Fibroblast of the aortic adventitia (primary cell): Measurements from ENCODE around the gene MLC1. TPM values are rescaled to one million over a fixed set of nuclear protein-coding genes. Genes with fewer than 3 reads are reported as not detected.

Experiments used
- DNase-seq: peaks from one replicate; pipeline ENCODE4 v3.0.0-alpha.2; 2010; ENCODE audit warnings: low read depth
- H3K4me3 ChIP-seq: 2 replicates; pipeline ENCODE4 v1.5.1; 2011; ENCODE audit warnings: low read depth, mild to moderate bottlenecking, control low read depth, low read length, moderate library complexity
- CTCF ChIP-seq: IDR thresholded peaks from 2 replicates; pipeline ENCODE4 v1.5.1; 2011; ENCODE audit warnings: mild to moderate bottlenecking, low read length, control low read depth, inconsistent platforms; ENCODE audit not compliant: insufficient read depth
- total RNA-seq: library from RNA; depleted of rRNA; stranded (reverse); fragments of >200 nt; gene quantifications from 2 replicates; pipeline ENCODE4 v1.2.3, GENCODE V29; 2012; ENCODE audit warnings: low replicate concordance

The MLC1 gene
- total RNA-seq, result 0.09 TPM in 1 of 2 replicates, not detected in the other

GRCh38 chr22:50085211-50085972 lies at the start of gene MLC1:
Gene MLC1 (minus strand): TSS chr22:50085426. CDS start chr22:50084902, 524 bp downstream.
- H3K4me3 ChIP-seq, result no peak within 1 kb of the TSS
- no peak for TF ChIP-seq CTCF
- peak; percentile 28 for DNase-seq

DNA sequence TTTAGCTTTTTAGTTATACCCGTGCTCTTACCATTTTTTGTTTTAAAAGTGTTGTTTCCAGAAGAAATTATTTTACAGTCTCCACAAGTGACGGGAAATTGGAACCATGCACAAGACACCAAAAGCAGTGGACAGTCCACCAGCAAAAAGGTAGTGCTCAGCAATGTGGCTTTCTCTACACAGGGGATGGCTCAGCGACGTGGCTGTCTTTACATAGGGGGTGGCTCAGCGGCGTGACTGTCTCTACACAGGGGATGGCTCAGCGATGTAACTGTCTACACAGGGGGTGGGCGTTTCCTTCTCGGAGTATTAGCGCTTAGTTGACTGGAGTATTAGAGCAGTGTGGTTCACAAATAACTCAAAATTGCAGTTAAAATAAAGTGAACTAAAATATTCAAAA lies 49.3 kb upstream of the MLC1 start:
- H3K4me3 ChIP-seq, result no peak overlapping the region
- no peak for DNase-seq
- TF ChIP-seq CTCF, result no peak

DNA sequence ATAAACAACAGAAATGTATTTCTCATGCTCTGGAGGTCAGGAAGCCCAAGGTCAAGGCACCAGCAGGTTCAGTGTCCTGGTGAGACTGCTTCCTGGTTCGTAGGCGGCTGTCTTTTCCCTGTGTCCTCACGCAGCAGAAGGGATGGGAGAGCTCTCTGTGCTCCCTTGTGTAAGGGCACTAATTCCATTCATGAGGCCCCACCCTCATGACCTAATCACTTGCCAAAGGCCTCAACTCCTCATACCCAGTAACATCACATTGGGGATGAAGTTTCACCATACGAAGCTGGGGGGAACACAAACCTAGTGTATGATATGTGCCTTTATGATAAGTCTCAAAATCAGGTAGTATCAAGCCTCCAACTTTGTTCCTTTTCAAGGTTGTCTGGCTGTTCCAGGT lies 46.7 kb upstream of the MLC1 start:
- TF ChIP-seq CTCF, result no peak
- no peak for DNase-seq

GRCh38 chr22:50129121-50129736 lies 44.0 kb upstream of the MLC1 start:
- DNase-seq, result peak; percentile 68
- no peak for TF ChIP-seq CTCF
- H3K4me3 ChIP-seq, result no peak overlapping the region

More for the DNA sequence above, 46.7 kb upstream of the MLC1 start:
- H3K4me3 ChIP-seq, result no peak overlapping the region

GRCh38 chr22:50125029-50125428 lies 39.8 kb upstream of the MLC1 start:
- no peak for DNase-seq
- H3K4me3 ChIP-seq, result no peak overlapping the region
- no peak for TF ChIP-seq CTCF

- no peak for DNase-seq
- no peak overlapping the region for H3K4me3 ChIP-seq
- TF ChIP-seq CTCF, result no peak
Observed at GRCh38 chr22:50123119-50123518, 37.9 kb upstream of the MLC1 start.
